Right renal pelvis (tissue), 4 donors: ENCODE results near the gene GNG5. TPM values are rescaled to one million over a fixed set of nuclear protein-coding genes. Genes with fewer than 3 reads are reported as not detected.
"Not testable (repeated sequence)": the region's sequence is repeated elsewhere in the genome, so short reads cannot be mapped to it uniquely, and the experiment has no call there.

Source experiments
- DNase-seq, 4 donors: peaks; one replicate each; pipeline ENCODE4 v3.0.0-alpha.2; 2013; ENCODE audit warnings: low read depth in 4 of 4, low spot score in 3 of 4, missing footprints in 1 of 4
- polyA plus RNA-seq, 4 donors: library from polyadenylated mRNA; unstranded; fragments of 120-200 nt; gene quantifications; one replicate each; pipeline ENCODE4 v1.2.1, GENCODE V29; 2013; ENCODE audit not compliant: insufficient read length in 4 of 4

Gene GNG5
- polyA plus RNA-seq: 100 to 1,000 TPM; 176 to 200 (median 196) TPM

DNA sequence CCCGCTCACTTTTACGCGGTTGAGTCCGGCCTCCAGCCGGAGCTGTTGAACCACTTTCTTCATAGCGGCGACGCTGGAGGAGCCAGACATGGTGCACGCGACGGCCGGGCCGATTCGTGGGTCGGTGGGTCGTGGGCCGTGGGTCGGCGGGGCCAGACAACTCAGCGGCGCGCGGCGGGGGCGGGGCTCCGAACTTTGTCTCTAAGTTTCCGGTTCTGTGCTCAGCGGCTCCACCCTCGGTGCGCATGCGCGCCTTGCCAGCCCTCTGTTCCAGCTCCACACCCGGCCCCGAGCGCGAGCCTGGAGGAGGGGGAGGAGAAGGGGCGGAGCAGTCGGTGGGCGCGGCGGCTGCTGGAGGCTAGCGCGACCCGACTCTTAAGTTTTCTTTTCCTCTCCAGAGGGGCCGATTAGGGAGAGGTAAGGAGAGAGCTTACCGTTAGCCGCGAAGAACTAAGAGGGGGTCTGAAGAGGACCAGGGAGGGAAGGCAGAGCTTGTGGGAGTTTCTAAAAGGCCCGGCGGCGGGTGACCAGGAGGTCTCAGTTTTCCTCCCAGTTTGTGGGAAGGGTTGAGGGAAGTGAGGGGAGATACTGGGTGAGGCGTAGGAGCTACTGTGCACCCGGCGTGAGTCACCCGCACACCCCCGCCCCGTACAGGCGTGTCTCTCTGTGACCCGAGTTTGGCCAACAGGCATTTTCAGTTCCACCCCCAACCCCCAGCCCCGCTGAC, at the start of gene GNG5, which contains the start of gene SPATA1:
Gene GNG5, minus strand, starts transcription at position 580 of the 727 bp plus-strand sequence. Its CDS starts 490 bp downstream, at position 90.
Gene SPATA1, plus strand, starts transcription at position 385 of the 727 bp plus-strand sequence. CDS start 9,974 bp downstream, outside the sequence.
- peak; percentile 95 to 98 (median 96) for DNase-seq

DNA sequence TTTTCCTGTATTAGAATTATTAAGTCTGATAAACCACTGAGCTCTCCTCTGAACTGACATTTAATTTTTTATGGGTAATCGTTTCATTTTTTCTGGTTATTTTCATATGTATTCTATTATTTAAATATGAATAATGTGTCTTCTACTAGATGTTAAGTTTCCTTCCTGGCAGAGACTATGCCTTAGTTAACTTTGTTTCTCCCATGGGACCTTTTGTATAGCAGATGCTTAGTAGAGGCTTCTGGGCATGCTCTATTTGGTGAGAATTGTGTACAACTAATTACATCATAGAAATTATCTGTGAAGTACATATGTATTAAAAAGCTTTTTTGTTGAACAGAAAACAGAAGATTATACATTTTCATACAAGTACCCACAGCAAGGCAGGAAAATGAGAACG, 44.4 kb upstream of the GNG5 start:
- DNase-seq: no peak

DNA sequence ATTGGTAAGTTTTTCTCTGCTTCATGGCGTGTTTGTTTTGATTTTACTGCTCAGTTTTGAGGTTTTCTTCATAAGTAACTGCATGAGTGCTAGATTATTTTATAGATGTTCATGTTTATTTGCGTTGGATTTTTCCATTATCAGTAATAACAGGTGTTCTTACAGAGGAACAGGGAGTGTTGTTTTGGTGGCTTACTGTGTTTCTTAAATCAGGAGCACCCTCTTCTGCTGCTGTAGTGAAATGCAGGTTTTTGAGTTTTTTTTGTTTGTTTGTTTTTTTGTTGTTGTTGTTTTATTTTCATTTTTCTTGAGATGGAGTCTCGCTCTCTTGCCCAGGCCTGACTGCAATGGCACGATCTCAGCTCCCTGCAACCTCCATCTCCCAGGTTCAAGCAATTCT, 35.3 kb upstream of the GNG5 start:
- no peak for DNase-seq

DNA sequence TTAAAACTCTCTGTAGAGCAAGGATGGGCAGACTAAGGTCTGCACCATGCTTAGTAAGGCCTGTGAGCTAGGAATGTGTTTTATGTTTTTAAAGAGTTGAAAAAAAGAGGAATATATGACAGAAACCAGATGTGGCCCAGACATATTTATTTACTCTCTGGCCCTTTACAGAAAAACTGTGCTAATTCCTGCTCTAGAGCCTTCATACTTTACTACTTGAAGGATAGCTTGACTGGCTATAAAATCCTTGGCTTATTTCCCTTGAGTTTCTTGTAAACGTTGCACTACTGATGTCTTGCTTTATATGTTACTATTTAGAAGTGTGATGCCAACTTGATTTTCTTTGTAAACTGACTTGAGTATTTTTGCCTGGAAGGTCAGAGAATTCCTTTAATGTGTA, 34.4 kb upstream of the GNG5 start:
- peak; percentile 3 to 35 (median 18) for DNase-seq

DNA sequence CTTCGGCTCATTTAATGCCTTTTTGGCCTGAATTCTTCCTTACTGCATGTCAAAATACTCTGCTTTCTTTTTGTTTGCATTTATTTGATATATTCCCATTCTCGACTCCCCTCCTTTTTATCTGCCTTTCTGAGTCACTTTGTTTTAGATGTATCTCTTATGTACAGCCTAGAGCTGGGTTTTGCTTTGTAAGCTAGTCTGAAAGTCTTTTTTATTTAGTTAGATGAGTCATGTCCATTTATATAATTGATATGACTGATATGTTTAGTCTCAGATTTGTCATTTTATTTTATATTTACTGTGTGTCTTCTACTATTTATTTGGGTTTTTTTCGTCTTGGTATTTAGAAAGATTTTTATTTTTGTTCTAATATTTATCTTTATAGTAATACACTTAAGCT, 33.6 kb upstream of the GNG5 start:
- DNase-seq: no peak

DNA sequence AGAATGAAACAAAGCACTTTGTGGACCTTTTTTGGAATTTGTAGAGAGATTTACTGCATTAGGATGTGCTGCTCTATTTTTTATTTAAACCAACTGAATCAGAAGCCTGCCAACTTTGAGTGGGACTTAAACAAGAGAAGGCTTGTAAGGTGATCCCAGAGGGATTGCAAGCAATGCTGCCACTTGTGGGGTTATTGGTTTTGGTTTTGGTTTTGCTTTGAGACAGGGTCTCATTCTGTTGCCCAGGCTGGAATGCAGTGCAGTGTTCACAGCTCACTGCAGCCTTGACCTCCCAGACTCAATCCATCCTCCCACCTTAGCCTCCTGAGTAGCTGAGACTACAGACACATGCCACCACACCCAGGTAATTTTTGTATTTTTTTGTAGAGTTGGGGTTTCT, 32.2 kb upstream of the GNG5 start:
- DNase-seq: no peak

DNA sequence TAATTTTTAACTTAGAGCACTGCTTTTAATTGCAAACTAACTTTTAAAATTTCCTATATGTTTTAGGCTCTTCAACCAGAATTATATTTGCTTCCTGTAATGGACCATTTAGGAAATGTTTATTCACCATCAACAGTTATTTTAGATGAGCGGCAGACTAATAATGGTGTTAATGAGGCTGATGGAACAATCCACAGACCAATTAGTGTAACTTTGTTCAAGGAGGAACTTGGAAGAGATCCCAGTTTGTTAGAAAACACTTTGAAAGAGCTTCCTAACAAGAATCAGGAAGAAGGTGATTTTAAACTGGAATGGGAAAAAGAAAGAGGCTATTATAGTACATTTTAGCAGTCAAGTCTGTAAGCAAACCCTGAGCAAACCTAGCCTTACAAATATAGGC, 19.4 kb upstream of the GNG5 start:
- no peak for DNase-seq

DNA sequence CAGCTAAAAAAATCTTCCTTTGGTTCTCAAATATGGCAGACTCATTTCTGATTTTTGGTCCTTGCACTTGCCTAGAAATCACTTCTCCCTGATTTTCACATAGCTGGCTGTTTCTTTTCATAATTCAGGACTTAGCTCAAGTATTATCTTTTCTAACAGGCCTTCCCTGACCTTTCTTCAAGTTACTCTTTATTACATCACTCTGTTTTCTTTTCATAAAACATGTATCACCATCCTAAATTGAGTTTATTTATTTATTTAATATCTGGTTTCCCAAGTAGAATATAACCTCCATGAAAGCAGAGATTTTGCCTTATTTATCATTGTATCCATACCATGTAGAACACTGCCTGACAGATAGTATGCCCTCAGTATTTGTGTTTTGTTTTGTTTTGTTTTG, 18.2 kb upstream of the GNG5 start:
- no peak for DNase-seq

DNA sequence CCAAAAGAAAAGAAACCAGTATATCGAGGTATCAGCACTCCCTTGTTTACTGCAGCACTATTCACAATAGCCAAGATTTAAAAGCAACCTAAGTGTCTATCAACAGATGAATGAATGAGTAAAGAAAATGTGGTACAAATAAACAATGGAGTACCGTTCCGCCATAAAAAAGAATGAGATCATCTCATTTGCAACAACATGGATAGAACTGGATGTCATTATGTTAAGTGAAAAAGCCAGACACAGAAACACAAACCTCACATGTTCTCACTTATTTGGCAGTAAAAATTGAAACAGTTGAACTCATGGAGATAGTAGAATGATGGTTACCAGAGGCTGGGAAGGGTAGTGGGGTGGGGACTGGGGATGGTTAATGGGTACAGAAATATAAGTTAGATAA, 4.3 kb upstream of the GNG5 start:
- DNase-seq: no peak

DNA sequence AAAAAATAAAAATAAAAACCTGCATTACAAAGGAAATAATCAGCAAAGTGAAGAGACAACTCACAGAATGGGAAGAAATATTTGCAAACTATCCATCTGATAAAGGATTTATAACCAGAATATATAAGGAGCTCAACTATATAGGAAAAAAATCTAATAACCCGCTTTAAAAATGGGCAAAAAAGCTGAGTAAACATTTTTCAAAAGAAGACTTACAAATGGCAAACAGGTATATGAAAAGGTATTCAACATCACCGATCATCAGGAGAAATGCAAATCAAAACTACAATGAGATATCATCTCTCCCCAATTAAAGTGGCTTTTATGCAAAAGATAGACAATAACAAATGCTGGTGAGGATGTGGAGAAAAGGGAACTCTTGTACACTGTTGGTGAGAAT, 3.8 kb upstream of the GNG5 start:
- DNase-seq: no peak

DNA sequence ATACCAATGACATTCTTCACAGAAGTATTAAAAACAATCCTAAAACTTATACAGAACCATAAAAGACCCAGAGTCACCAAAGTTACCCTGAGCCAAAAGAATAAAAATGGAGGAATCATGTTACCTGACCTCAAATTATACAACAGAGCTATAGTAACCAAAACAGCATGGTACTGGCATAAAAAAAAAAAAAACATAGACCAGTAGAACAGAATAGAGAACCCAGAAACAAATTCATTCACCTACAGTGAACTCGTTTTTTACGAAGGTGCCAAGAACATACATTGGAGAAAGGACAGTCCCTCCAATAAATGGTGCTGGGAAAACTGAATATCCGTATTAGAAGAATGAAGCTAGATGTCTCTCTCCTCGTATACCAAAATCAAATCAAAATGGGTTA, 2.6 kb upstream of the GNG5 start:
- no peak for DNase-seq

DNA sequence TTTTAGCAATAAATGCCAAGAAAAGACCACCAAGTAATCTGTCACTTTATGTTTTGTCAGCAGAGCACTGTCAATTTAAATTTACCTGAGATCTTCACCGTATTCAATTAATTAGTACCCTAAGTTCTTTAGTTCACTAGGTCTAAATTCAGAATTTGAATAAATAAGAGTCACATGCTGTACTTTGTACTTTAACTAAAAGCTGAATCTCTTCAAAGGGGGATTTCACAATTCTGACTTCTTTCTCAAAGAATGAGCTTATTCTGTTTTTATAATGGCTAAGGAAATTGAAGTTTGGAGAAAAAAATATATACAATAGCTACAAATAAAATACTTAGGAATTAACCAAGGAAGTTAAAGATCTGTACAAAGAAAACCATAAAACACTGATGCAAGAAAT, 2.1 kb upstream of the GNG5 start:
- DNase-seq: no peak

DNA sequence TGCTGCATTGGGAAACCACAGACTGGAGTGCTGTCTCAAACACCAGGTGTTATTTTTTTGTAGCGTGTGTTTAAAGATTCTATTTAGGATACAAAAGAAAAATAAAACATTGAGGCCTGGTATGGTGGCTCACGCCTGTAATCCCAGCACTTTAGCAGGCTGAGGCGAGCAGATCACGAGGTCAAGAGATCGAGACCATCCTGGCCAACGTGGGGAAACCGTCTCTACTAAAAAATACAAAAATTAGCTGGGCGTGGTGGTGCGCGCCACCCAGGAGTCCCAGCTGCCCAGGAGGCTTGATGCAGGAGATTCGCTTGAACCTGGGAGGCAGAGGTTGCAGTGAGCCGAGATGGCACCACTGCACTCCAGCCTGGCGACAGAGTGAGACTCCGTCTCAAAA, 1.5 kb upstream of the GNG5 start:
- DNase-seq: not testable (repeated sequence)

DNA sequence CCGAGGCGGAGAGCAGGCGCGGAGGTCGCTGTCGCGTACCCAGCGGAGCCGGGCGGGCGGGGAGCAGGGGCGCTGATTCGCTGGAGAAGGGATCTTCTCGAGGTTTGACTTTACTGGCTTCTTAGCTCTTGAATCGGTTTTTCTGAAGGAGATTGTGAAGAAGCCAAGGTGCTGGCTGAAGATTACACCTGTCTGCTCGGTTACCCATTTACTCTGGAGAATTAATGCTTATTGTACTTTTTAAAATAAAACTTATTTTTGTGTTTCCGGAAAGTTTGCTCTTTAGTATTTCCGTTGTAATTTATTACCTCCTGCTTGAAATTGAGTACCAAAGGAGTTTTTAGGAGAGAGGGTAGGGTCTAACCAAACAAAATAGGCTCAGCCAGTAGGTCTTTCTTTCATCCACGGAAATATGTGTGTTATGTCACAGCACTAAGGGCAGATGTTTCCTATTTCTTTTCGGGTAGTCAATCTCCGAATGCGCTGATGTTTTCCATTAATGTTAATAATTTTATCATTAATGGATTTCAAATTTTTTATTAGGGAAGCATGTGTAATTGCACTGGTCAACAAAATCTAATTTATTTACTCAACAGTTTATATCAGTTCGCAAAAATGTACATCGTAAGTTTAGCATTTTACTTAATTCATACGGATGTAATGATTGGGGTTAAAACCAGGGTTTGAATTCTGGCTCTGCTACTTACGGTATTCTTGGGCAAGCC, 510 bp upstream of the GNG5 start:
- no peak for DNase-seq

DNA sequence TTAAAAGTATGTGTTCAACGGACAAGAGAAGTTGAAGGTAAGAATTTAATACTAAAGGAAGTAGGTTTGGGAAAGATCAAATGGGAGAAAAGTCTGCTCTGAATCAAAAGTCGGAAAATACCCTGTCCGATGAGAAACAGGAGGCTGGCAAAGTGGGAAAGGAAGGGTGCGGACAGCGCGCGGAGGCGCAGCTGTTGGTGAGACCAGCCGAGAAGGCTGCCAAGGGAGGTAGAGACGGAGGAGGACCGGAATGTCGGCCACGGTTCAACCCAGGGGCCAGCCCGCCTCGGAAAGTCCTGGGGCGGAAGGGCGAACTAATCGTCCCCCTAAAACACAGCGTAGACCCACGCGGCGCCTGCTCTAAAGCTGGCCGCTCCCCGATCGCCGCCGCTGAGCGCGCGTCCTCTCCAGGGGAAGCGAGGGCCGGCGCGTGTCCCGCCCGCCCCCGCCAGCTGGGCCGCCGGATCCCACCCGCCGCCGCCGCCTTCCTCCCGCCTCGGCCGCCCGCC, 834 bp downstream of the GNG5 start:
- DNase-seq: peak in 3 of 4 donors; percentile 38 to 61 (median 40)

DNA sequence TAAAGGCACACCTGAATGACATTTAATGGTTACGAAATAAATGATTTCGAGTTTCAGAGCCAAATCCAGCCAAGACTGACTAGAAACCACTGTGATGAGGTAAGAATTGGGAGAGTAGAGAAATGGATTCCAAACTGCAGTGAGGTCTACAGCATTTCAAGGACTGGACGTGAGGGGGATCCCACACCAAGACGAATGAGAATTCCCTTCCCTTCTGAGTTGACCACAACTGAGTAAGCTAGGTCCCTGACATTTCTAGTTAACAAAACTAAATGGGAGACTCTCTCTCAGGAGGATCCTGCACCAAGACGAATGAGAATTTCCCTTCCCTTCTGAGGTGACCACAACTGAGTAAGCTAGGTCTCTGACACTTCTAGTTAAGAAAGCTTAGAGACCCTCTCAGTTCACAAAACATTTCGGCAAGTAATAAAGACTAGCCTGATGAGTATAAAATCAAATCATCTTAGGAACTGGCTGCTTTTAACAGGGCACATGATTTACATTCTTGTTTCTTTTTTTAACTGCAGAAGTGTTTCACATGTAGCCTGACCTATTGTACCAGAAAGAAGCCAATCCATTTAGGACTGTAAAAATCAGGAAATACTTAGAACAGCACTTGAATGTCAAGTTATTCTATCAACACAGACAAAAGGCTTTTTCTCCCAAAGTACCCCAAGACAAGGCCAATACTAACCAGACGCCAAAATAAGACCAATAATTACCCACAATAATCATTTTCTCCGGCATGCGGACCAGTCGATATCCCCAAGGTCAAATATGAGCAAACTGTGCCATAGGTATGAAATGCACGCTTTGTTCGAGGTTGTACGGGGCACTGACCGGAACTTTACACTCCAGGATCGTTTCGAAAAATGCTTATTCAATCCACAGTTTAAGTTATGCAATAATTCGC, 1.5 kb downstream of the GNG5 start:
- DNase-seq: peak in 2 of 4 donors; percentile 12 to 19

DNA sequence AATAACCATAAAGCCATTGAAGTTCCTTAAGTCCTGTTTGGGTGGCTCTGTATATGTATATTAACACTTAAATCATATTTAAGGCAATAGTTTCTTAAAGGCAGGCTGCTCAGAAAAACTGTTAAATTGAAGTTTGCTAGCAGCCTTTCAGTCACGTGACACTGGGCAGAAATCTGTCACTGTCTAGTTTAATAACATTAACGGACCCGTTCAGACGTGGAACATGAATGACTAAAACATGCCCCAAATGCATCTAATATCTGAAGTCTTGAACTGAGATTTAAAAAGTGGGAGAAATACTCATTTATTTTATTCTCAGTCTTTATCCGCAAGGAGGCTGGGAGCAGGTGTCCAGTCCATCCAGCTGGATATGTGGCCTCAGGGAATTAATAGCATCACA, 3.5 kb downstream of the GNG5 start:
- no peak for DNase-seq

DNA sequence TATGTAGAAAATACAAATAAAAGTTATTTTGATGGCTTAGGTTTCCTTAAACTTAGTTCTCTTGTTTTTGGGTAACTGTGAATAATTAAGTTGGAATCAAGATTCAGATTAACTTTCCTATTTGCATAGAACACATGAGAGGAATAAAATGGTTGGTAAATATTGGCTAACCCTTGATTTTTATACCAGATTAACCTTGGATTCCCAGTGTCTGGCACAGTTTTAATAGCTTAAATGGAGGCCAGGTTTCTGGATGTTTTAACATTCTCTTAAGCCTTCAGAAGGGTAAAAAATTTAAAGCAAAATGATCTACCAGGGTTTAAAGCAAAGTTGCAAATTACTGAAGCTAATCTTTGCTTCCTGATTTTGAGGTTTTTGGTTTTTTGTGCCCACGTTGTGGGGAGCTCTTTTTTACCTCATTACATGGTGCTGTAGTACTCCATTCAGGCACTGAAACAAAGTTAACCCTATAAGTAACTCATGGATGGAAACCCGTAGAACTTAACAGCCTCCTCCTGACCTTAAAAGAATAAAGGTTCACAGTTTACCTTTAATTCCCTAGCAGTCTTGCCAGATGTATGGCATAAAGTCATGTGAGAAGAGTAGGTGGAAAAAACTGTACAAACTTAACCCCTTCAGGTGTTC, 8.6 kb downstream of the GNG5 start:
- no peak for DNase-seq

DNA sequence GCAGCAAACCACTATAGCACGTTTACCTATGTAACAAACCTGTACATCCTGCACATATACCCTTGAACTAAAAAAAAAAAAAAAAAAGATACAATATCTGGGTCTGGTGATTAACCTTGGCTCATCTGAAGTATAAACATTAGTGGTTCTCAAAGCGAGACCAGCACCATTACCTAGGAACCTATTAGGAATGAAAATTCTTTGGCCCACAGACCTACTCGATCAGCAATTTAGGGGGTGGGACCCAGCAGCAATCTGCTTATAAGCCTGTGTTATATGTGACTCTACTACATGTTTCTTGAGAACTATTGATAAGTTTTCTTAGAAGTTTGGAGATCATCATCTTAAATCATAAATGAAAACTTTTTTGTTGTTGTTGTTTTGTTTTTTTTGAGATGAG, 9.9 kb downstream of the GNG5 start:
- no peak for DNase-seq

DNA sequence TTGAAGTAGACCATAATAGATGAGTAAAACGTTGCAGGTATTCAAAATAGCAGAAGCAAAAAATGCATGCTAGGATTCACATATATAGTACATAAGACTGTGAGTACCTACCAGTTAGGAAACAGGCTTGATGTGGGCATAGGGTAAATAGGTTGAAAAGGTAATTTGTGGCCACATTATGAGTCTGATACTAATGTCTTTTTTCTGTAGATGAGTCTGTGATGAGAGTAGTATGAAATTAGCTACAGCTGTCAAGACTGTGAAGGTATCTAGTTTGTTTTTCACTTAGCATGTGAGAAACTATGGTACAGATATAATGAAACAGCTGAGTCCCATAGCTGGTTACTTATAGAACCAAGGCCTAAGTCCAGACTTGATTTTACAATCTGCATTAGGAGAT, 12.6 kb downstream of the GNG5 start:
- no peak for DNase-seq
